Pancreas (tissue), 10 donors: ENCODE results near the gene GADL1. TPM values are rescaled to one million over a fixed set of nuclear protein-coding genes. Genes with fewer than 3 reads are reported as not detected.

Experiments used
- ATAC-seq, 4 donors: fragments of 200-7000 bp; cut with Tn5 transposase; one replicate each; pipeline versions ENCODE4 v1.8.0 to v1.9.1; 2020; ENCODE audit warnings: mild to moderate bottlenecking in 4 of 4, moderate library complexity in 4 of 4
- DNase-seq, 6 donors: peaks; one replicate each; pipeline ENCODE4 v3.0.0-alpha.2; 2020
- FAIRE-seq: peaks from 2 replicates; lab custom pipeline; 2012; peaks lifted over from hg19 to GRCh38; lab: Jason Lieb, UNC
- H3K27ac ChIP-seq, 4 donors: fragments of 200-600 bp; sonication (generic); 1 replicate in 3 of 4; 2 replicates in 1 of 4; pipeline versions ENCODE4 v1.5.0 to v1.8.0; 2020
- H3K27me3 ChIP-seq, 4 donors: fragments of 200-600 bp; one replicate each; pipeline ENCODE4 v1.8.0; 2021
- H3K36me3 ChIP-seq, 3 donors: fragments of 200-600 bp; sonication (generic) in 1 of 3; one replicate each; pipeline versions ENCODE4 v1.5.0 to v1.8.0; 2020 to 2021
- H3K4me1 ChIP-seq, 3 donors: fragments of 200-600 bp; one replicate each; pipeline ENCODE4 v1.8.0; 2021
- H3K4me3 ChIP-seq, 4 donors: fragments of 200-600 bp; sonication (generic) in 2 of 4; one replicate each; pipeline versions ENCODE4 v1.5.0 to v1.8.0; 2020 to 2021
- H3K9me3 ChIP-seq, 4 donors: fragments of 200-600 bp; one replicate each; pipeline ENCODE4 v1.8.0; 2021
- WGBS, 2 donors: extraction: QIAGEN DNeasy Blood & Tissue Kit; methylation state at CpG; one replicate each; pipeline ENCODE4 v1.1.7; 2013; 5-methylcytosine and 5-hydroxymethylcytosine counted together
- intact Hi-C, 3 donors: fragments of 100-400 bp; cut with DNase I; formaldehyde crosslinking; loops; one replicate each; pipeline versions ENCODE4 v1.11.1 to v1.14.2; 2022
- polyA plus RNA-seq, 2 donors: library from polyadenylated mRNA; stranded (reverse); fragments of 200-250 nt; gene quantifications; one replicate each; pipeline ENCODE4 v1.2.3, GENCODE V29; 2013
- total RNA-seq, 6 donors: library from RNA; stranded (reverse); fragmentation: NEBNext Ultra II Directional in 4 of 6; extraction: Animal tissue kit (Norgen Biotek cat#: 25700) in 4 of 6; gene quantifications; one replicate each; pipeline versions ENCODE4 v1.2.1 to v1.2.4, GENCODE V29; 2021 to 2023
- TF ChIP-seq, protein P1 (sequence below), 4 donors: fragments of 200-600 bp; sonication (generic) in 3 of 4; IDR thresholded peaks; one replicate each; pipeline versions ENCODE4 v1.5.0 to v1.8.0; 2021; ENCODE audit warnings: antibody characterized with exemption in 4 of 4
- donor health status: healthy with polysubstance abuse.
- donor health status: DM: no; HTN: no; CAD: no; lungs with moderate emphysema.
- donor health status: DM: no; HTN: no; CAD: no.
- donor health status: control.
- donor health status: control.
- donor health status: Bipolar disorder and iron deficiency.
- donor health status: DM: yes; HTN: yes; CAD: no.
- donor health status: DM: no; HTN: no; CAD: no.
- donor health status: DM: no; HTN: no; CAD: no.
- donor health status: DM: yes; HTN: yes; CAD: no.

Gene GADL1
- total and polyA plus RNA-seq, 8 donors = 0.07 TPM; not detected in 7

- DNase-seq = no peak
- no peak for FAIRE-seq
- Histone ChIP-seq H3K9me3 (no peaks in the 10 kb centered on the region), H3K27me3 (no peaks in the 10 kb centered on the region), H3K36me3 (no peaks in the 10 kb centered on the region), H3K4me1 (no peaks in the 10 kb centered on the region), H3K27ac (no peak overlapping the region), H3K4me3 (no peak overlapping the region)
- WGBS, 2 donors = 74 to 83% methylated on average over 5 of the region's 5 CpGs
- ATAC-seq = no peak
- TF ChIP-seq, protein P1, sequence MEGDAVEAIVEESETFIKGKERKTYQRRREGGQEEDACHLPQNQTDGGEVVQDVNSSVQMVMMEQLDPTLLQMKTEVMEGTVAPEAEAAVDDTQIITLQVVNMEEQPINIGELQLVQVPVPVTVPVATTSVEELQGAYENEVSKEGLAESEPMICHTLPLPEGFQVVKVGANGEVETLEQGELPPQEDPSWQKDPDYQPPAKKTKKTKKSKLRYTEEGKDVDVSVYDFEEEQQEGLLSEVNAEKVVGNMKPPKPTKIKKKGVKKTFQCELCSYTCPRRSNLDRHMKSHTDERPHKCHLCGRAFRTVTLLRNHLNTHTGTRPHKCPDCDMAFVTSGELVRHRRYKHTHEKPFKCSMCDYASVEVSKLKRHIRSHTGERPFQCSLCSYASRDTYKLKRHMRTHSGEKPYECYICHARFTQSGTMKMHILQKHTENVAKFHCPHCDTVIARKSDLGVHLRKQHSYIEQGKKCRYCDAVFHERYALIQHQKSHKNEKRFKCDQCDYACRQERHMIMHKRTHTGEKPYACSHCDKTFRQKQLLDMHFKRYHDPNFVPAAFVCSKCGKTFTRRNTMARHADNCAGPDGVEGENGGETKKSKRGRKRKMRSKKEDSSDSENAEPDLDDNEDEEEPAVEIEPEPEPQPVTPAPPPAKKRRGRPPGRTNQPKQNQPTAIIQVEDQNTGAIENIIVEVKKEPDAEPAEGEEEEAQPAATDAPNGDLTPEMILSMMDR (IDR thresholded peaks at IDR 0.05) = no peak
- intact Hi-C loops = loop anchor here in 1 of 3 donors (10.0 kb wide), 1 partner anchor 357 kb away; no protein-coding TSS in a partner anchor
These were observed 116.9 kb downstream of the GADL1 start for GRCh38 chr3:30777426-30778113.

DNA sequence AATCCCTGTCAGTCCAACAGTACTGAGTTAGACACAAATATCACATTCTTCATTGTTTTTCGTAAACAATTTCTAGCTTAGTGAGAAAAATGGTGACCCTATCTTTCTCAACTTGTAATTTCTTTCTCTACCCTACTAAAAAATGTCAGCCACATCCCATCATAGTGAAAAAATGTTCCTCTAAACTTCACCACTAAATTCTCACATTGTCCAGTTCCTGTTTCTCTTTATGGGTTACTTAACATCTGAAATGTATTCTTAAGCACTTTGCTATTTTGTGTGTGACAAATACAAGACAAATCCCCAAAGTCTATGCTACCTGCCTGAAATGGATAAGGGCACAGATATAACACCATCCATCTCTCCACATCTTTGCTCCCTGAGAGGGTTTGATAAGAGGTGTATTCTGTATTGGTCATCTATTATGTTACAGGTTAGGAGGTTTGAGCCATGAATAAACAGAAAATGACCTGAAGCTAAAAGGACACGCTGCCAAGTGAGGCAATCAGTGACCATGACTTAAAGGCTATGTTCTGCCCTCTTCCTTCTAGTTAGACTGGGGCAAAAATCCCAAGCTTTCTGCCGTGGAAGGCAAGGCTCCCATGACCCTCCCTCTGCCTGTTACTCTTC is 118.2 kb downstream of the GADL1 start:
- H3K36me3 ChIP-seq = no peaks in the 10 kb centered on the region
- no peaks in the 10 kb centered on the region for H3K9me3 ChIP-seq
- no peak for DNase-seq
- intact Hi-C loops = loop anchor here in 1 of 3 donors (10.0 kb wide), 1 partner anchor 358 kb away; no protein-coding TSS in a partner anchor
- no peak for FAIRE-seq
- TF ChIP-seq, protein P1 (IDR thresholded peaks at IDR 0.05) = no peak
- no peaks in the 10 kb centered on the region for H3K27me3 ChIP-seq
- ATAC-seq = no peak
- no peak overlapping the region for H3K4me3 ChIP-seq
- H3K27ac ChIP-seq = no peak overlapping the region
- no peaks in the 10 kb centered on the region for H3K4me1 ChIP-seq
- WGBS, 2 donors = 50 to 55% methylated on average over 3 of the region's 3 CpGs

DNA sequence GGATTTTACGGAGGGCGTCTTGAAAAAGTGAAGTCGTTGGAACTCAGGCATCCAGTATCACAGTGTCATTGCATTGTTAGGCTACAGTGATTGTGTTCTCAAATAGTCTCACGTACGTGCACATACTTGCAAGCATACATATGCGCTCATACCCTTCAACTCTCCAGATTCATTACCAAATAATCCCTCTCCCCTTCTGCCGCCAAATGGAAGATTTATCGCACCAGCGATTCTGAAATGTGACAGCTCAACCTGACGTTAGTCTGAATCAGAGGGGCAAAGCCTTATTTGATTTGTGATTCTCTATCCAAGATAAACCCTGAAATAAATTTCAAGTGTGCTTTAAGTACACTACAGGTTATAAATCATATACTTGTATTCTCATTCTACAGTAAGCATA is 119.4 kb downstream of the GADL1 start:
- FAIRE-seq (no peak), ATAC-seq (no peak), DNase-seq (no peak)
- Histone ChIP-seq H3K27ac (no peak overlapping the region), H3K27me3 (no peaks in the 10 kb centered on the region), H3K36me3 (no peaks in the 10 kb centered on the region), H3K4me1 (no peaks in the 10 kb centered on the region), H3K9me3 (no peaks in the 10 kb centered on the region), H3K4me3 (no peak overlapping the region)
- 70 to 83% methylated on average over 10 of the region's 10 CpGs for WGBS, 2 donors
- TF ChIP-seq, protein P1 (IDR thresholded peaks at IDR 0.05) = no peak
- intact Hi-C loops = loop anchor here in 1 of 3 donors (10.0 kb wide), 1 partner anchor 360 kb away; no protein-coding TSS in a partner anchor

DNA sequence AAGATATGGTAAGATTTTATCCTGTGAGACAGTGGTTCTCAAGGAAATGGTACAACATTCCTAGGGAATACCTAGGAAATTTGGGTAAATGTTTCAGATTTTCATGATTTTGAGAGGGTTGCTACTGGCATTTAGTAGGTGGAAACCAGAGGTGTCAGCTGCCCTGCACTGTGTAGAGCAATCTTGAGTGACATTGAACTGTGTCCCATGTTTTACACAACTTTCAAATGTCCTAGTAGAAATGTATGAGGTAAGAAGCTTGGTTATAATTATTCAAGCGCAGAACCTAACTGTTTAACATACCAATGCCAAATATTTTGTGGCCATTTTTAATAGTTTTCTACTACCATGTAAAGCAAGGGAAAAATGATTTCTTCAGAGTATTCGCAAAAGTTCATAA is 120.4 kb downstream of the GADL1 start:
- intact Hi-C loops = loop anchor here in 1 of 3 donors (10.0 kb wide), 1 partner anchor 361 kb away; no protein-coding TSS in a partner anchor
- FAIRE-seq (no peak), DNase-seq (no peak), ATAC-seq (no peak)
- Histone ChIP-seq H3K4me1 (no peaks in the 10 kb centered on the region), H3K4me3 (no peak overlapping the region), H3K27me3 (no peaks in the 10 kb centered on the region), H3K9me3 (no peaks in the 10 kb centered on the region), H3K36me3 (no peaks in the 10 kb centered on the region), H3K27ac (no peak overlapping the region)
- TF ChIP-seq, protein P1 (IDR thresholded peaks at IDR 0.05) = no peak
- 91 to 96% methylated on average over 2 of the region's 2 CpGs for WGBS, 2 donors
